Endodermal cell (in vitro differentiated cells): ENCODE measurements around the gene KRT7. TPM values are rescaled to one million over a fixed set of nuclear protein-coding genes. Genes with fewer than 3 reads are reported as not detected.
A peak's percentile ranks its signal among the peaks of the same experiment; 100 is the strongest.

Experiments
- DNase-seq: peaks from one replicate; pipeline ENCODE4 v3.0.0-alpha.2; 2017
- H3K27ac ChIP-seq: 2 replicates; pipeline ENCODE4 v1.5.1; 2013; ENCODE audit warnings: mild to moderate bottlenecking, low read depth, low read length, moderate library complexity
- H3K27me3 ChIP-seq: 2 replicates; pipeline ENCODE4 v1.6.1; 2013; ENCODE audit warnings: mild to moderate bottlenecking, low read length, moderate library complexity; ENCODE audit not compliant: insufficient read depth, control insufficient read depth, poor library complexity, severe bottlenecking
- H3K36me3 ChIP-seq: 2 replicates; pipeline ENCODE4 v1.7.0; 2013; ENCODE audit warnings: mild to moderate bottlenecking, low read length, moderate library complexity; ENCODE audit not compliant: control insufficient read depth, insufficient read depth
- H3K4me1 ChIP-seq: one replicate; pipeline ENCODE4 v1.7.0; 2013; ENCODE audit warnings: low read length; ENCODE audit not compliant: control insufficient read depth, insufficient read depth
- H3K4me3 ChIP-seq: 2 replicates; pipeline ENCODE4 v1.5.1; 2013; ENCODE audit warnings: mild to moderate bottlenecking, low read length, moderate library complexity
- H3K9ac ChIP-seq: 2 replicates; pipeline ENCODE4 v1.6.1; 2013; ENCODE audit warnings: mild to moderate bottlenecking, low read length, moderate library complexity; ENCODE audit not compliant: poor library complexity, severe bottlenecking; ENCODE audit errors: extremely low read depth
- H3K9me3 ChIP-seq: 2 replicates; pipeline ENCODE4 v1.6.1; 2013; ENCODE audit warnings: mild to moderate bottlenecking, low read length, moderate library complexity; ENCODE audit not compliant: control insufficient read depth
- H3K27ac Mint-ChIP-seq: 2 replicates; pipeline ENCODE4 v1.8.0; 2020; ENCODE audit warnings: mixed read lengths
- H3K27me3 Mint-ChIP-seq: 2 replicates; pipeline ENCODE4 v1.8.0; 2021; ENCODE audit warnings: mild to moderate bottlenecking, mixed read lengths; ENCODE audit not compliant: insufficient read depth
- H3K36me3 Mint-ChIP-seq: 2 replicates; pipeline ENCODE4 v1.8.0; 2020; ENCODE audit warnings: low read depth, mixed read lengths
- H3K4me1 Mint-ChIP-seq: 2 replicates; pipeline ENCODE4 v1.8.0; 2020; ENCODE audit warnings: mixed read lengths
- H3K4me3 Mint-ChIP-seq: 2 replicates; pipeline ENCODE4 v1.8.0; 2020; ENCODE audit warnings: mild to moderate bottlenecking, moderate library complexity, mixed read lengths
- H3K9me3 Mint-ChIP-seq: 2 replicates; pipeline ENCODE4 v1.8.0; 2020; ENCODE audit warnings: mild to moderate bottlenecking, mixed read lengths
- WGBS, 2 experiments: methylation state at CpG; one replicate each; pipeline versions ENCODE4 v1.1.5 to v1.1.7; 2013; ENCODE audit warnings: missing lambda C conversion rate in 2 of 2, mixed read lengths in 1 of 2; ENCODE audit not compliant: insufficient coverage in 1 of 2, insufficient read length in 1 of 2; 5-methylcytosine and 5-hydroxymethylcytosine counted together
- total RNA-seq, 2 donors: library from RNA; stranded (reverse); fragmentation: NEBNext Ultra II Directional in 1 of 2; extraction: Animal tissue kit (Norgen Biotek cat#: 25700) in 1 of 2; gene quantifications; 2 replicates in 1 of 2; 3 replicates in 1 of 2; pipeline ENCODE4 v1.2.1, GENCODE V29; 2021
- TF ChIP-seq, protein P1 (sequence below): fragments of 200-600 bp; sonication (generic); conservative IDR thresholded peaks from 2 replicates; pipeline ENCODE4 v1.5.0; 2021; ENCODE audit warnings: antibody characterized with exemption, mild to moderate bottlenecking

Gene KRT7
- total RNA-seq, 2 donors from 2014 or later, result 1.5 TPM; not detected in 1

DNA sequence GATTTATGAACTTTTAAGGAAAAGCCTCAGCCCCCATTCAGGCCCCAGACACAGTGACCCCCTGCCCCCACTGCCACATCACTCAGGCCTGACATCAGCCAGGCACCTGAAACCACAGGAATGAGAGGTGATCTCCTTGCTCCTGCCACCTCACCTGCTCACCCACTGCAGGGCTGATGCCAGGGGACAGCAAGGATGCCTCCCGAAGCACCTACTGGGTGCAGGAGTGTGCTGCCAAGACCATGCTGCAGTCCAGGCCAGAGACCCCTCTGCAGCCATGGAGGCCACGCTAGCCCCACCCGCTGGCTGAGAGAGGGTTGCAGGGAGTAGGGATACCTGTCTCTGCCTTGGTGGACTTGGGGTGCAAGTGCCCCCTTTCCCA lies 18.6 kb upstream of the KRT7 start:
- Mint-ChIP-seq H3K4me3 (no peak overlapping the region), H3K9me3 (no peaks in the 10 kb centered on the region), H3K36me3 (no peaks in the 10 kb centered on the region), H3K27me3 (peaks cover 2% of the 10 kb centered on the region), H3K27ac (no peak overlapping the region), H3K4me1 (no peaks in the 10 kb centered on the region)
- Histone ChIP-seq H3K27me3 (no peaks in the 10 kb centered on the region), H3K36me3 (no peaks in the 10 kb centered on the region), H3K4me3 (no peak overlapping the region), H3K27ac (no peak overlapping the region), H3K4me1 (no peaks in the 10 kb centered on the region), H3K9ac (no peak overlapping the region), H3K9me3 (no peaks in the 10 kb centered on the region)
- TF ChIP-seq, protein P1, sequence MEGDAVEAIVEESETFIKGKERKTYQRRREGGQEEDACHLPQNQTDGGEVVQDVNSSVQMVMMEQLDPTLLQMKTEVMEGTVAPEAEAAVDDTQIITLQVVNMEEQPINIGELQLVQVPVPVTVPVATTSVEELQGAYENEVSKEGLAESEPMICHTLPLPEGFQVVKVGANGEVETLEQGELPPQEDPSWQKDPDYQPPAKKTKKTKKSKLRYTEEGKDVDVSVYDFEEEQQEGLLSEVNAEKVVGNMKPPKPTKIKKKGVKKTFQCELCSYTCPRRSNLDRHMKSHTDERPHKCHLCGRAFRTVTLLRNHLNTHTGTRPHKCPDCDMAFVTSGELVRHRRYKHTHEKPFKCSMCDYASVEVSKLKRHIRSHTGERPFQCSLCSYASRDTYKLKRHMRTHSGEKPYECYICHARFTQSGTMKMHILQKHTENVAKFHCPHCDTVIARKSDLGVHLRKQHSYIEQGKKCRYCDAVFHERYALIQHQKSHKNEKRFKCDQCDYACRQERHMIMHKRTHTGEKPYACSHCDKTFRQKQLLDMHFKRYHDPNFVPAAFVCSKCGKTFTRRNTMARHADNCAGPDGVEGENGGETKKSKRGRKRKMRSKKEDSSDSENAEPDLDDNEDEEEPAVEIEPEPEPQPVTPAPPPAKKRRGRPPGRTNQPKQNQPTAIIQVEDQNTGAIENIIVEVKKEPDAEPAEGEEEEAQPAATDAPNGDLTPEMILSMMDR, result peak; percentile 38
- DNase-seq, result peak; percentile 76
- 84 to 86% methylated on average over 1 to 3 of the region's 3 CpGs for WGBS, 2 experiments

GRCh38 chr12:52215587-52216031 lies 17.4 kb upstream of the KRT7 start:
- Mint-ChIP-seq H3K4me3 (no peak overlapping the region), H3K27me3 (peaks cover 2% of the 10 kb centered on the region), H3K4me1 (no peaks in the 10 kb centered on the region), H3K36me3 (no peaks in the 10 kb centered on the region), H3K27ac (no peak overlapping the region), H3K9me3 (no peaks in the 10 kb centered on the region)
- TF ChIP-seq, protein P1, result no peak
- Histone ChIP-seq H3K9me3 (no peaks in the 10 kb centered on the region), H3K27me3 (peaks cover 3% of the 10 kb centered on the region), H3K36me3 (no peaks in the 10 kb centered on the region), H3K4me3 (no peak overlapping the region), H3K27ac (no peak overlapping the region), H3K9ac (no peak overlapping the region), H3K4me1 (no peaks in the 10 kb centered on the region)
- peak; percentile 77 for DNase-seq
- 78 to 81% methylated on average over 6 to 7 of the region's 7 CpGs for WGBS, 2 experiments

DNA sequence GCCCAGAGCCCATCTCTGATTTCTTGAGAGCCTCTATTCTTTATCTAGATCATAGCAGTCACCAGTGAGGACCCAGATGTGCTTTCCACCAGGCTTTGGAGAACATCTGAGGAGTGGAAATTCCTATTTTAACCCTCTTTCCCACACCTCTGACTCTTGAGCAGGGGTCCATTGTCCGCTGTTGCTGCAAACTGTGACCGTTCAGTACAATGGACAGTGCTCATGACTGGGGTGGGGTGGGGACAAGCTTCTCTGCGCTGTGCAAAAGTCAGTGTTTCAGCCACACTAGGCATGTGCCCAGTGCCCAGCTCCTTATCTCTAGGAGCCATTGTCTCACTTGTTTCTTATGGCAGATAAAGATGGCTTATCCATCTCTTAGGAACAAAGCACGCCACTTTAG lies 16.9 kb upstream of the KRT7 start:
- H3K27me3 ChIP-seq, result peaks cover 8% of the 10 kb centered on the region
- H3K36me3 ChIP-seq, result no peaks in the 10 kb centered on the region
- no peaks in the 10 kb centered on the region for H3K9me3 Mint-ChIP-seq
- no peak overlapping the region for H3K27ac Mint-ChIP-seq
- TF ChIP-seq, protein P1, result no peak
- H3K9me3 ChIP-seq, result no peaks in the 10 kb centered on the region
- H3K36me3 Mint-ChIP-seq, result no peaks in the 10 kb centered on the region
- H3K27me3 Mint-ChIP-seq, result peaks cover 2% of the 10 kb centered on the region
- WGBS, 2 experiments, result 86 to 91% methylated on average over 3 to 4 of the region's 4 CpGs
- no peaks in the 10 kb centered on the region for H3K4me1 ChIP-seq
- H3K4me1 Mint-ChIP-seq, result no peaks in the 10 kb centered on the region
- peak; percentile 70 for DNase-seq
- no peak overlapping the region for H3K9ac ChIP-seq
- H3K27ac ChIP-seq, result no peak overlapping the region
- H3K4me3 Mint-ChIP-seq, result no peak overlapping the region
- H3K4me3 ChIP-seq, result no peak overlapping the region
